IPS-20b (cell line): Measurements from ENCODE around the gene MAPK8IP2.
"Not testable (repeated sequence)": the region's sequence is repeated elsewhere in the genome, so short reads cannot be mapped to it uniquely, and the experiment has no call there.

ENCODE experiments used
- H3K27ac ChIP-seq: one replicate; pipeline ENCODE4 v1.5.1; 2013; ENCODE audit warnings: low read length
- H3K27me3 ChIP-seq: 2 replicates; pipeline ENCODE4 v1.6.1; 2013; ENCODE audit warnings: mild to moderate bottlenecking, low read length, inconsistent platforms; ENCODE audit not compliant: insufficient read depth
- H3K36me3 ChIP-seq: 2 replicates; pipeline ENCODE4 v1.6.1; 2013; ENCODE audit warnings: low read depth, mild to moderate bottlenecking, inconsistent platforms, low read length, moderate library complexity; ENCODE audit not compliant: insufficient read depth
- H3K4me1 ChIP-seq: 2 replicates; pipeline ENCODE4 v1.6.1; 2013; ENCODE audit warnings: mild to moderate bottlenecking, control low read depth, inconsistent platforms, low read length, moderate library complexity; ENCODE audit not compliant: insufficient read depth
- H3K4me3 ChIP-seq: 2 replicates; pipeline ENCODE4 v1.5.1; 2013; ENCODE audit warnings: mild to moderate bottlenecking, low read length, inconsistent platforms
- H3K9ac ChIP-seq: 2 replicates; pipeline ENCODE4 v1.6.1; 2013; ENCODE audit warnings: low read depth, mild to moderate bottlenecking, inconsistent platforms, low read length, moderate library complexity
- H3K9me3 ChIP-seq: 2 replicates; pipeline ENCODE4 v1.6.1; 2013; ENCODE audit warnings: mild to moderate bottlenecking, low read depth, low read length, inconsistent platforms; ENCODE audit not compliant: insufficient read depth

Gene MAPK8IP2

GRCh38 chr22:50633771-50634170 is 33.2 kb downstream of the MAPK8IP2 start:
- no peak overlapping the region for H3K9ac ChIP-seq
- peaks cover 2% of the 10 kb centered on the region for H3K27me3 ChIP-seq
- H3K4me3 ChIP-seq, result no peak overlapping the region
- H3K27ac ChIP-seq, result no peak overlapping the region
- no peaks in the 10 kb centered on the region for H3K36me3 ChIP-seq
- H3K4me1 ChIP-seq, result peaks cover 1% of the 10 kb centered on the region; the same call in 1 of the 2 replicates
- H3K9me3 ChIP-seq, result no peaks in the 10 kb centered on the region

DNA sequence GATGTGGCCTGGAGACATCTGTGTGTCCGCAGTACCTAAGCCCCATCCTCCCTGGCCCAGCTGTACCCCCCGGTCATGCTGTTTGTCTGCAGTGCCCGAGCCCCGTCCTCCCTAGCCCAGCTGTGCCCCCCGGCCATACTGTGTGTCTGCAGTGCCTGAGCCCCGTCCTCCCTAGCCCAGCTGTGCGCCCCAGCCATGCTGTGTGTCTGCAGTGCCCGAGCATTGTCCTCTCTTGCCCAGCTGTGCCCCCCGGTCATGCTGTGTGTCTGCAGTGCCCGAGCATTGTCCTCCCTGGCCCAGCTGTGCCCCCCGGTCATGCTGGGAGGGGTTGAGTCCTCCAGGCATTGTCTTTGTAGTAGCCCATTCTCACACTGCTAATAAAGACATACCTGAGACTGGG is 35.0 kb downstream of the MAPK8IP2 start:
- Histone ChIP-seq H3K36me3 (no peaks in the 10 kb centered on the region), H3K9ac (no peak overlapping the region), H3K4me1 (no peaks in the 10 kb centered on the region)

DNA sequence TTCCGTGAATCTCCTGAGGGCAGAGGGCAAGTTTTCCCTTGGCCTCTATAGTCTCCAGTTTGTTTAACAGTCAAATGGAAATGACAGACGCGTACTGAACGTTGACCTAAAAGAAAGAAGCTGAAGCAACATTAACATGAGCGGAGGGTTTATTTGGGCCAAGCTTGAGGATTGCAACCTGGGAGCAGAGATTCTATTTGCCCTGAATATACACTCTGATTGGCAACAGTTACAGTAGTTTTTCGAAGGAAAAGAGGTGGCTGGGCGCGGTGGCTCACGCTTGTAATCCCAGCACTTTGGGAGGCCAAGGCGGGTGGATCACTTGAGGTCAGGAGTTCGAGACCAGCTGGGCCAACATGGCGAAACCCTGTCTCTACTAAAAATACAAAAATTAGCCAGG is 39.7 kb downstream of the MAPK8IP2 start:
- peaks cover 14% of the 10 kb centered on the region; the same call in 1 of the 2 replicates for H3K4me1 ChIP-seq
- peaks cover 25% of the 10 kb centered on the region for H3K27me3 ChIP-seq
- not testable (repeated sequence) for H3K36me3 ChIP-seq, H3K27ac ChIP-seq, H3K9ac ChIP-seq, H3K9me3 ChIP-seq, H3K4me3 ChIP-seq

More for the DNA sequence above, 35.0 kb downstream of the MAPK8IP2 start:
- Histone ChIP-seq H3K9me3 (no peaks in the 10 kb centered on the region), H3K4me3 (no peak overlapping the region), H3K27ac (no peak overlapping the region), H3K27me3 (no peaks in the 10 kb centered on the region)

- Histone ChIP-seq H3K27ac (peak overlapping the region; percentile 3), H3K4me1 (peaks cover 14% of the 10 kb centered on the region; the same call in 1 of the 2 replicates), H3K9me3 (0 out of 2 replicates have a peak, but pooled peaks cover 5% of the 10 kb centered on the region), H3K27me3 (peaks cover 29% of the 10 kb centered on the region), H3K4me3 (peak overlapping the region; percentile 49; the same call in 1 of the 2 replicates), H3K36me3 (no peaks in the 10 kb centered on the region), H3K9ac (peak overlapping the region; percentile 60; the same call in 1 of the 2 replicates)
Observed at GRCh38 chr22:50640857-50641647, 40.5 kb downstream of the MAPK8IP2 start.

DNA sequence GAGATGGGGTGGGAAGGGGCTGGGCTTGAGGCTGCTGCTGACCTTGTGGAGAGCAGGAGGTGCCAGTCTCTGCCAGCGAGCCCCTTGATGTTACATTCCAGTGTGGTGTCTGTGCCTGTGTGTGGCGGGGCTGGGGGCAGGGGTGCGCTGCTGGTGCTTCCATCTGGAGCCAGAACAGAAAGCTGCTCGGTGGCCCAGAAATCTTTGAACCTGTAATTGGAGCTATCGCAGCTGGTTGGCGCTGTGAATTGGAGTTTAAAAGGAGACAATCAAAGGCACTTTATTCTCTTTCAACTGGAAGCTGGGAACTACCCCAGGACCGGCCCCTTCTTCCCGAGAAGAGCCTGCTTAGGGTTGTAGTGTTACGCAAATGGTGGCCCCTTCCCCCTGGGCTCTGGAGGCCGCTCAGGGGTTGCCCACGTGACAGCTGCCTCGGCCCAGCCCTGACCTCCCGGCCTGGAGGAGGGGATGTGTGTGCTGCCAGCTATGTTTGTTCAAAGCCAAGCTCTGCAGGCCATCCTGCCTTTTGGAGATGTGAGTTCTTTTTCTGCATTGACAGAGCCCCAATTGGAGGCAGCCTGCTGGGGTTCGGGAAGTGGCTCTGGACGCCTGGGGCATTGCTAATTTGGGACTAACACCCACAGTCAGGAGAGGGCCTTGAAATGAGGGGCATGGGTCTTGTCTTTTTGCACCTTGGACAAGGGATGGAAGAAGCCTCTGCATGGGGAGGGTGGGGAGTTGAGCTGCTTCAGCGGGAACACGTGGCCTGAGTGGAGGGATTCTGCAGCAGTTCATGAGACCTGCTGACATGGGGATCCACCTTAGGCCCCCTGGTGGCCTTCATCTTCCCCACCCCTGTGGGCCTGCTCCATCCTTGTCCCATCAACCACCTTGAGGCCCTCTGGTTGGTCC is 41.4 kb downstream of the MAPK8IP2 start:
- peak overlapping the region; percentile 60; the same call in 1 of the 2 replicates for H3K9ac ChIP-seq
- H3K27me3 ChIP-seq, result peaks cover 29% of the 10 kb centered on the region
- no peaks in the 10 kb centered on the region for H3K36me3 ChIP-seq
- peak overlapping the region; percentile 3 for H3K27ac ChIP-seq
- H3K4me3 ChIP-seq, result peak overlapping the region; percentile 49; the same call in 1 of the 2 replicates
- peaks cover 9% of the 10 kb centered on the region for H3K9me3 ChIP-seq
- peaks cover 14% of the 10 kb centered on the region; the same call in 1 of the 2 replicates for H3K4me1 ChIP-seq

- peaks cover 14% of the 10 kb centered on the region for H3K9me3 ChIP-seq
- not testable (repeated sequence) for H3K36me3 ChIP-seq, H3K4me3 ChIP-seq, H3K9ac ChIP-seq, H3K27ac ChIP-seq
- peaks cover 14% of the 10 kb centered on the region; the same call in 1 of the 2 replicates for H3K4me1 ChIP-seq
- peaks cover 29% of the 10 kb centered on the region for H3K27me3 ChIP-seq
Observed at GRCh38 chr22:50643021-50643820, 42.6 kb downstream of the MAPK8IP2 start.

GRCh38 chr22:50643821-50644101 is 43.2 kb downstream of the MAPK8IP2 start:
- not testable (repeated sequence) for H3K27ac ChIP-seq, H3K4me3 ChIP-seq, H3K9ac ChIP-seq, H3K36me3 ChIP-seq
- H3K4me1 ChIP-seq, result peaks cover 14% of the 10 kb centered on the region; the same call in 1 of the 2 replicates
- peaks cover 16% of the 10 kb centered on the region for H3K9me3 ChIP-seq
- H3K27me3 ChIP-seq, result peaks cover 29% of the 10 kb centered on the region

DNA sequence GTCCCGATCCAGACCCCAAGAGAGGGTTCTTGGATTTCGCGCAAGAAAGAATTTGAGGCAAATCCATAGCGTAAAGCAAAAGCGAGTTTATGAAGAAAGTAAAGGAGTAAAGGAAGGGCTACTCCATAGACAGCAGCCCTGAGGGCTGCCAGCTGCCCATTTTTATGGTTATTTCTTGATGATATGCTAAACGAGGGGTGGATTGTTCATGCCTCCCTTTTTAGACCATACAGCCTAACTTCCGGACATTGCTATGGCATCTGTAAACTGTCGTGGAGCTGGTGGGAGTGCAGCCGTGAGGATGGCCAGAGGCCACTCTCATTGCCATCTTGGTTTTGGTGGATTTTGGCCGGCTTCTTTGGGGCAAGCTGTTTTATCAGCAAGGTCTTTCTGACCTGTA is 52.7 kb downstream of the MAPK8IP2 start:
- Histone ChIP-seq H3K4me3 (no peak overlapping the region), H3K27ac (no peak overlapping the region), H3K9me3 (peaks cover 23% of the 10 kb centered on the region), H3K27me3 (peaks cover 33% of the 10 kb centered on the region), H3K4me1 (no peaks in the 10 kb centered on the region), H3K9ac (no peak overlapping the region), H3K36me3 (no peaks in the 10 kb centered on the region)

DNA sequence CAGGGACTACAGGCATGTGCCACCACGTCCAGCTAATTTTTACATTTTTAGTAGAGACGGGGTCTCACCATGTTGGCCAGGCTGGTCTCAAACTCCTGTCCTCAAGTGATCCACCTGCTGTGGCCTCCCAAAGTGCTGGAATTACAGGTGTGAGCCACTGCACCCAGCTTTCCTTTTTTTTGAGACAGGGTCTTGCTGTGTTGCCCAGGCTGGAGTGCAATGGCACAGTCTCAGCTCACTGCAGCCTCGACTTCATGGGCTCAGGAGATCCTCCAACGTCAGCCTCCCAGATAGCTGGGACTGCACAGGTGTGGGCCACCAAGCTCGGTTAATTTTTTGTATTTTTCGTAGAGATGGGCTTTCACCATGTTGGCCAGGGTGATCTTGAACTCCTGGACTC is 54.1 kb downstream of the MAPK8IP2 start:
- H3K4me1 ChIP-seq, H3K36me3 ChIP-seq, H3K27ac ChIP-seq, H3K9ac ChIP-seq, H3K4me3 ChIP-seq: not testable (repeated sequence)
- peaks cover 14% of the 10 kb centered on the region for H3K9me3 ChIP-seq
- H3K27me3 ChIP-seq, result peaks cover 34% of the 10 kb centered on the region

GRCh38 chr22:50656122-50657070 is 55.8 kb downstream of the MAPK8IP2 start:
- Histone ChIP-seq H3K4me1 (no peaks in the 10 kb centered on the region), H3K9me3 (no peaks in the 10 kb centered on the region), H3K27ac (no peak overlapping the region), H3K4me3 (no peak overlapping the region), H3K36me3 (no peaks in the 10 kb centered on the region), H3K9ac (no peak overlapping the region), H3K27me3 (peaks cover 34% of the 10 kb centered on the region)
